Fibroblast of villous mesenchyme (primary cell): ENCODE data around the gene CDKN1C. TPM values are rescaled to one million over a fixed set of nuclear protein-coding genes. Genes with fewer than 3 reads are reported as not detected.
A peak's percentile ranks its signal among the peaks of the same experiment; 100 is the strongest.

Experiments
- DNase-seq: peaks from one replicate; pipeline ENCODE4 v3.0.0-alpha.2; 2010; ENCODE audit warnings: low read depth
- H3K4me3 ChIP-seq: 2 replicates; pipeline ENCODE4 v1.5.1; 2011; ENCODE audit warnings: low read depth, mild to moderate bottlenecking, low read length
- CTCF ChIP-seq: IDR thresholded peaks from 2 replicates; pipeline ENCODE4 v1.5.1; 2012; ENCODE audit warnings: low read depth, mild to moderate bottlenecking, low read length; ENCODE audit not compliant: insufficient read depth
- total RNA-seq: library from RNA; depleted of rRNA; stranded (reverse); fragments of >200 nt; gene quantifications from 2 replicates; pipeline ENCODE4 v1.2.3, GENCODE V29; 2012

CDKN1C gene
- total RNA-seq, 1 donor, result 3.9 TPM

GRCh38 chr11:2847561-2847960 lies 38.0 kb downstream of the CDKN1C start:
- H3K4me3 ChIP-seq, result no peak overlapping the region
- DNase-seq, result no peak
- no peak for TF ChIP-seq CTCF

- TF ChIP-seq CTCF, result no peak
- DNase-seq, result no peak
Measured at GRCh38 chr11:2846470-2846869, 39.1 kb downstream of the CDKN1C start.

GRCh38 chr11:2846056-2846455 lies 39.5 kb downstream of the CDKN1C start:
- no peak overlapping the region for H3K4me3 ChIP-seq
- no peak for TF ChIP-seq CTCF
- peak; percentile 29 for DNase-seq

More at GRCh38 chr11:2846470-2846869, 39.1 kb downstream of the CDKN1C start:
- H3K4me3 ChIP-seq, result no peak overlapping the region

GRCh38 chr11:2844996-2845395 lies 40.6 kb downstream of the CDKN1C start:
- H3K4me3 ChIP-seq, result no peak overlapping the region
- TF ChIP-seq CTCF, result no peak
- DNase-seq, result no peak

GRCh38 chr11:2844116-2844842 lies 41.3 kb downstream of the CDKN1C start:
- TF ChIP-seq CTCF, result no peak
- no peak overlapping the region for H3K4me3 ChIP-seq
- no peak for DNase-seq

GRCh38 chr11:2843551-2843950 lies 42.0 kb downstream of the CDKN1C start:
- no peak for TF ChIP-seq CTCF
- DNase-seq, result no peak

GRCh38 chr11:2842876-2843275 lies 42.7 kb downstream of the CDKN1C start:
- DNase-seq, result no peak
- TF ChIP-seq CTCF, result no peak
- no peak overlapping the region for H3K4me3 ChIP-seq

More at GRCh38 chr11:2843551-2843950, 42.0 kb downstream of the CDKN1C start:
- H3K4me3 ChIP-seq, result no peak overlapping the region
